WTC11 (cell line): ENCODE measurements around the gene GTSE1. TPM values are rescaled to one million over a fixed set of nuclear protein-coding genes. Genes with fewer than 3 reads are reported as not detected.
A peak's percentile ranks its signal among the peaks of the same experiment; 100 is the strongest.

Experiments used
- ATAC-seq: fragments of 200-7000 bp; cut with Tn5 transposase; 2 replicates; pipeline ENCODE4 v1.10.0; 2021; ENCODE audit warnings: mild to moderate bottlenecking, moderate library complexity
- CTCF ChIA-PET: fragments of 300-600 bp; sonication (Branson Sonifier 250); formaldehyde crosslinking; loops from one replicate; lab custom pipeline; 2021; ENCODE audit warnings: antibody characterized with exemption; lab: Charles Lee
- POLR2A ChIA-PET: fragments of 350-600 bp; sonication (Branson Sonifier 250); formaldehyde crosslinking; loops from one replicate; lab custom pipeline; 2021; ENCODE audit warnings: antibody characterized with exemption; lab: Charles Lee
- DNase-seq: peaks from one replicate; pipeline ENCODE4 v3.0.0; 2021; ENCODE audit warnings: low spot score
- H3K27ac Mint-ChIP-seq: 2 replicates; pipeline ENCODE4 v1.8.0; 2021; ENCODE audit warnings: mixed read lengths
- H3K27me3 Mint-ChIP-seq: 2 replicates; pipeline ENCODE4 v1.8.0; 2021; ENCODE audit warnings: low read depth, mild to moderate bottlenecking, moderate library complexity, mixed read lengths
- H3K36me3 Mint-ChIP-seq: 2 replicates; pipeline ENCODE4 v1.8.0; 2021; ENCODE audit warnings: mixed read lengths
- H3K4me1 Mint-ChIP-seq: 2 replicates; pipeline ENCODE4 v1.8.0; 2022; ENCODE audit warnings: mixed read lengths
- H3K4me3 Mint-ChIP-seq: 2 replicates; pipeline ENCODE4 v1.8.0; 2021; ENCODE audit warnings: mild to moderate bottlenecking, moderate library complexity, mixed read lengths
- H3K9me3 Mint-ChIP-seq: 2 replicates; pipeline ENCODE4 v1.8.0; 2021; ENCODE audit warnings: mixed read lengths
- FOXK1 ChIP-seq: sonication (generic); formaldehyde crosslinking; IDR thresholded peaks from 2 replicates; pipeline ENCODE4 v1.8.0; 2022; ENCODE audit warnings: mild to moderate bottlenecking, moderate library complexity, missing genetic modification reagents
- GTF2I ChIP-seq: fragments of 250-450 bp; sonication (Bioruptor Pico); conservative IDR thresholded peaks from 2 replicates; pipeline ENCODE4 v1.4.0; 2021; ENCODE audit warnings: mild to moderate bottlenecking
- HMGA2 ChIP-seq: fragments of 250-450 bp; sonication (Bioruptor Pico); IDR thresholded peaks from 2 replicates; pipeline ENCODE4 v1.4.0; 2021; ENCODE audit warnings: mild to moderate bottlenecking, moderate library complexity
- RELA ChIP-seq: sonication (generic); formaldehyde crosslinking; IDR thresholded peaks from 2 replicates; pipeline ENCODE4 v1.8.1; 2022; ENCODE audit warnings: missing genetic modification reagents, mild to moderate bottlenecking, borderline replicate concordance
- TEAD4 ChIP-seq: sonication (generic); formaldehyde crosslinking; IDR thresholded peaks from 2 replicates; pipeline ENCODE4 v1.8.0; 2022; ENCODE audit warnings: mild to moderate bottlenecking, missing genetic modification reagents
- ZNF138 ChIP-seq: sonication (generic); formaldehyde crosslinking; conservative IDR thresholded peaks from 2 replicates; pipeline ENCODE4 v1.8.1; 2022; ENCODE audit warnings: mild to moderate bottlenecking, moderate library complexity, missing genetic modification reagents
- ZNF263 ChIP-seq: sonication (generic); formaldehyde crosslinking; IDR thresholded peaks from 2 replicates; pipeline ENCODE4 v1.8.1; 2022; ENCODE audit warnings: low read depth, mild to moderate bottlenecking, moderate library complexity, missing genetic modification reagents
- total RNA-seq: library from RNA; stranded (reverse); gene quantifications from 3 replicates; pipeline ENCODE4 v1.2.3, GENCODE V29; 2021
- TF ChIP-seq, protein P1 (sequence below): sonication (generic); formaldehyde crosslinking; IDR thresholded peaks from 2 replicates; pipeline ENCODE4 v1.8.1; 2023; ENCODE audit warnings: mild to moderate bottlenecking, missing genetic modification reagents, moderate library complexity
- TF ChIP-seq, protein P2 (sequence below): sonication (generic); formaldehyde crosslinking; IDR thresholded peaks from 2 replicates; pipeline ENCODE4 v1.8.0; 2023; ENCODE audit warnings: mild to moderate bottlenecking, missing genetic modification reagents
- TF ChIP-seq, protein P3 (sequence below): sonication (generic); formaldehyde crosslinking; IDR thresholded peaks from 2 replicates; pipeline ENCODE4 v1.8.1; 2022; ENCODE audit warnings: low read depth, missing genetic modification reagents, borderline replicate concordance
- TF ChIP-seq, protein P4 (sequence below): sonication (generic); formaldehyde crosslinking; conservative IDR thresholded peaks from 2 replicates; pipeline ENCODE4 v1.8.1; 2023; ENCODE audit warnings: mild to moderate bottlenecking, low read depth, missing genetic modification reagents, moderate library complexity
- TF ChIP-seq, protein P5 (sequence below): sonication (generic); formaldehyde crosslinking; IDR thresholded peaks from 2 replicates; pipeline ENCODE4 v1.8.1; 2022; ENCODE audit warnings: mild to moderate bottlenecking, moderate library complexity, missing genetic modification reagents
- TF ChIP-seq, protein P6 (sequence below): sonication (generic); formaldehyde crosslinking; IDR thresholded peaks from 2 replicates; pipeline ENCODE4 v1.8.0; 2022; ENCODE audit warnings: mild to moderate bottlenecking, missing genetic modification reagents
- TF ChIP-seq, protein P7 (sequence below): sonication (generic); formaldehyde crosslinking; IDR thresholded peaks from 2 replicates; pipeline ENCODE4 v1.8.0; 2022; ENCODE audit warnings: mild to moderate bottlenecking, missing genetic modification reagents
- TF ChIP-seq, protein P8 (sequence below): fragments of 200-600 bp; IDR thresholded peaks from 2 replicates; pipeline ENCODE4 v1.8.0; 2022; ENCODE audit warnings: antibody characterized with exemption
- TF ChIP-seq, protein P9 (sequence below): sonication (generic); formaldehyde crosslinking; IDR thresholded peaks from 2 replicates; pipeline ENCODE4 v1.8.1; 2022; ENCODE audit warnings: mild to moderate bottlenecking, missing genetic modification reagents, moderate library complexity, borderline replicate concordance

Gene GTSE1
- total RNA-seq, 1 experiment from 2014 or later, result 56.1 TPM

DNA sequence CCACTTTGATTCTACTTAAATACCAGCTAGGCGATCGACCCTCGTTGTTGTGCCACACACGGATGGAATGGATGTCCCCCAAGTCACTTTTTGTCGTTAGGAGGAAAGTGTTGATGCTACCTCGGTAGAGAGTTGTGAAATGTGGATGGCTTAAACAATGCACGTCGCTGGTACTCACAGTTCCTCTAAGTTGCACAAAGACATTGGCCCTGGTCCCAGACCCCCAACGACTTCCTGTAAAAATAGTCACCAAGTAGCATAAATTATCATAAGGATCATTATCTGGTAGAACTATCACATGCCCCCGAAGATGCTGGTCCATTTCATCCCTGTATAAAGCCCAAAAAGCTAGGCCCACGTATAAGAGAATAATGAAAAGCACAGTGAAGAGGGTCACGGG lies 37.3 kb upstream of the GTSE1 start (continued):
- TF ChIP-seq, protein P1, sequence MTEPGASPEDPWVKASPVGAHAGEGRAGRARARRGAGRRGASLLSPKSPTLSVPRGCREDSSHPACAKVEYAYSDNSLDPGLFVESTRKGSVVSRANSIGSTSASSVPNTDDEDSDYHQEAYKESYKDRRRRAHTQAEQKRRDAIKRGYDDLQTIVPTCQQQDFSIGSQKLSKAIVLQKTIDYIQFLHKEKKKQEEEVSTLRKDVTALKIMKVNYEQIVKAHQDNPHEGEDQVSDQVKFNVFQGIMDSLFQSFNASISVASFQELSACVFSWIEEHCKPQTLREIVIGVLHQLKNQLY (CRISPR knock-in tag), result no peak
- TF ChIP-seq ZNF138 (CRISPR knock-in tag), result no peak

DNA sequence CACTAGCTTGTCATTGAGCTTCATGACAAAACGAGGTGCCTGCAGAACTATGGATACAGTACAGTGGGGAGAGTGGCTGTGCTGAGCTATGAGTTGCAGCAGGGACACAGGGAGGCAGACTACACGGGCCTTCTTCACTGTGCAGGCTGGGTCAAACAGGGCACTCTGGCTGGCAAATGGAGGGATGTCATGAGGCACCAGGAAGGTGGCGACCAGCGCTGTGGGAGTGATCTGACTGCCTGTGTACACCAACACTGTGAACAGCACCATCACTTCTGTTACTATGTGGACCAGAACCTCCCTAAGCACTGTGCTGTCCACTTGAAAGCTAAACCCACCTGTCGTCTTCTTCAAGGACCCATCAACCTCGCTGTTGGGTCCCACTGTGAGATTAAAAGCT lies 36.6 kb upstream of the GTSE1 start:
- no peak overlapping the region for H3K27ac Mint-ChIP-seq
- H3K36me3 Mint-ChIP-seq, result peaks cover 17% of the 10 kb centered on the region
- CTCF ChIA-PET, result no interaction called here
- H3K27me3 Mint-ChIP-seq, result peaks cover 87% of the 10 kb centered on the region
- TF ChIP-seq, protein P2, sequence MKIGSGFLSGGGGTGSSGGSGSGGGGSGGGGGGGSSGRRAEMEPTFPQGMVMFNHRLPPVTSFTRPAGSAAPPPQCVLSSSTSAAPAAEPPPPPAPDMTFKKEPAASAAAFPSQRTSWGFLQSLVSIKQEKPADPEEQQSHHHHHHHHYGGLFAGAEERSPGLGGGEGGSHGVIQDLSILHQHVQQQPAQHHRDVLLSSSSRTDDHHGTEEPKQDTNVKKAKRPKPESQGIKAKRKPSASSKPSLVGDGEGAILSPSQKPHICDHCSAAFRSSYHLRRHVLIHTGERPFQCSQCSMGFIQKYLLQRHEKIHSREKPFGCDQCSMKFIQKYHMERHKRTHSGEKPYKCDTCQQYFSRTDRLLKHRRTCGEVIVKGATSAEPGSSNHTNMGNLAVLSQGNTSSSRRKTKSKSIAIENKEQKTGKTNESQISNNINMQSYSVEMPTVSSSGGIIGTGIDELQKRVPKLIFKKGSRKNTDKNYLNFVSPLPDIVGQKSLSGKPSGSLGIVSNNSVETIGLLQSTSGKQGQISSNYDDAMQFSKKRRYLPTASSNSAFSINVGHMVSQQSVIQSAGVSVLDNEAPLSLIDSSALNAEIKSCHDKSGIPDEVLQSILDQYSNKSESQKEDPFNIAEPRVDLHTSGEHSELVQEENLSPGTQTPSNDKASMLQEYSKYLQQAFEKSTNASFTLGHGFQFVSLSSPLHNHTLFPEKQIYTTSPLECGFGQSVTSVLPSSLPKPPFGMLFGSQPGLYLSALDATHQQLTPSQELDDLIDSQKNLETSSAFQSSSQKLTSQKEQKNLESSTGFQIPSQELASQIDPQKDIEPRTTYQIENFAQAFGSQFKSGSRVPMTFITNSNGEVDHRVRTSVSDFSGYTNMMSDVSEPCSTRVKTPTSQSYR (CRISPR knock-in tag), result no peak
- no peak for TF ChIP-seq GTF2I
- TF ChIP-seq, protein P3, sequence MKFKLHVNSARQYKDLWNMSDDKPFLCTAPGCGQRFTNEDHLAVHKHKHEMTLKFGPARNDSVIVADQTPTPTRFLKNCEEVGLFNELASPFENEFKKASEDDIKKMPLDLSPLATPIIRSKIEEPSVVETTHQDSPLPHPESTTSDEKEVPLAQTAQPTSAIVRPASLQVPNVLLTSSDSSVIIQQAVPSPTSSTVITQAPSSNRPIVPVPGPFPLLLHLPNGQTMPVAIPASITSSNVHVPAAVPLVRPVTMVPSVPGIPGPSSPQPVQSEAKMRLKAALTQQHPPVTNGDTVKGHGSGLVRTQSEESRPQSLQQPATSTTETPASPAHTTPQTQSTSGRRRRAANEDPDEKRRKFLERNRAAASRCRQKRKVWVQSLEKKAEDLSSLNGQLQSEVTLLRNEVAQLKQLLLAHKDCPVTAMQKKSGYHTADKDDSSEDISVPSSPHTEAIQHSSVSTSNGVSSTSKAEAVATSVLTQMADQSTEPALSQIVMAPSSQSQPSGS (CRISPR knock-in tag), result no peak
- TF ChIP-seq, protein P4, sequence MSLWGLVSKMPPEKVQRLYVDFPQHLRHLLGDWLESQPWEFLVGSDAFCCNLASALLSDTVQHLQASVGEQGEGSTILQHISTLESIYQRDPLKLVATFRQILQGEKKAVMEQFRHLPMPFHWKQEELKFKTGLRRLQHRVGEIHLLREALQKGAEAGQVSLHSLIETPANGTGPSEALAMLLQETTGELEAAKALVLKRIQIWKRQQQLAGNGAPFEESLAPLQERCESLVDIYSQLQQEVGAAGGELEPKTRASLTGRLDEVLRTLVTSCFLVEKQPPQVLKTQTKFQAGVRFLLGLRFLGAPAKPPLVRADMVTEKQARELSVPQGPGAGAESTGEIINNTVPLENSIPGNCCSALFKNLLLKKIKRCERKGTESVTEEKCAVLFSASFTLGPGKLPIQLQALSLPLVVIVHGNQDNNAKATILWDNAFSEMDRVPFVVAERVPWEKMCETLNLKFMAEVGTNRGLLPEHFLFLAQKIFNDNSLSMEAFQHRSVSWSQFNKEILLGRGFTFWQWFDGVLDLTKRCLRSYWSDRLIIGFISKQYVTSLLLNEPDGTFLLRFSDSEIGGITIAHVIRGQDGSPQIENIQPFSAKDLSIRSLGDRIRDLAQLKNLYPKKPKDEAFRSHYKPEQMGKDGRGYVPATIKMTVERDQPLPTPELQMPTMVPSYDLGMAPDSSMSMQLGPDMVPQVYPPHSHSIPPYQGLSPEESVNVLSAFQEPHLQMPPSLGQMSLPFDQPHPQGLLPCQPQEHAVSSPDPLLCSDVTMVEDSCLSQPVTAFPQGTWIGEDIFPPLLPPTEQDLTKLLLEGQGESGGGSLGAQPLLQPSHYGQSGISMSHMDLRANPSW (CRISPR knock-in tag), result no peak
- TF ChIP-seq HMGA2 (CRISPR knock-in tag), result no peak
- TF ChIP-seq, all 79 proteins: peak for 0
- POLR2A ChIA-PET, result interaction anchor here (0.6 kb wide), 1 partner anchor 43 kb away, joined by 7 read pairs; no protein-coding TSS in a partner anchor
- Mint-ChIP-seq H3K4me3 (no peak overlapping the region), H3K4me1 (no peaks in the 10 kb centered on the region), H3K9me3 (peaks cover 23% of the 10 kb centered on the region)
- no peak for DNase-seq
- ATAC-seq, result no peak

DNA sequence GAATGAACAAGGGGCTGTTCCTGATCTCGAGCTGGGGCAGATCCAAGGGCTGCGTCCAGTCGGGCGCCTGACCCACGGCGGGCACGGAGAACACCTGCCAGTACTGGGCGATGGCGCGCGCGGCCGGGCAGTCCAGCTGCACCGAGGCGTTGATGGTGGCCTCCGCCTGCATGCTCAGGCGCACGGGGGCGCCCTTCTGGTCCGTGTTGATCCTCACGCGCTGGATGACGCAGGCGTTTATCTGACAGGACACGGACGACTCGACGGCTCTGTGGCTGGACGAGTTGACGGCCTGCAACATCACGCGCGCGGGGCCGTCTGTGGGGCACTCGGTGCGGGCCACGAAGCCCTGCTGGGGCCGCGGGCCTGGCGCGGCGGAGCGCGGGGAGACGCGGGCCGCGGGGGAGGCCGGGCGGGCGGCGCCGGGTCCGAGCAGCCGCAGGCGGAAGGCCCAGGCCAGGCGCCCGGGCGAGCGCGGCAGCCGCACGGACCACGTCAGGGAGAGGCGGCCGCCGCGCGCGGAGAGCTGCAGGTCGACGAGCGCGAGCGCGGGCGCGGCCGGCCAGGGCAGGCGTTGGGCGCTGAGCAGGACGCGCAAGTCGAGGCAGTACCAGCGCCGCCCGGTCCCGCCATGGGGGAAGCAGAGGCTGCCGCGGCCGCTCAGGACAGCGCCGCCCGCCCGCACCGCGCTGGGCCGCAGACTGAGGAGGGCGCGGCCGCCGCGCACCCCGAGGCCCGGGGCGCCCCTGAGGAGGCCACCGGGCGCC lies 34.0 kb upstream of the GTSE1 start:
- peaks cover 32% of the 10 kb centered on the region for H3K36me3 Mint-ChIP-seq
- no peak overlapping the region for H3K27ac Mint-ChIP-seq
- peaks cover 96% of the 10 kb centered on the region for H3K27me3 Mint-ChIP-seq
- peaks cover 4% of the 10 kb centered on the region; the same call in 1 of the 2 replicates for H3K4me1 Mint-ChIP-seq
- ChIA-PET POLR2A (interaction anchor here (1.3 to 1.5 kb wide), 2 partner anchors 13 to 24 kb away, joined by 3 to 4 read pairs; partner anchors contain the start of gene CDPF1), CTCF (interaction anchor here (1.0 to 2.8 kb wide), 6 partner anchors 13 to 140 kb away, joined by 3 to 25 read pairs (median 4); partner anchors contain the start of gene CDPF1)
- H3K9me3 Mint-ChIP-seq, result peaks cover 35% of the 10 kb centered on the region
- ATAC-seq, result peak; percentile 83
- H3K4me3 Mint-ChIP-seq, result peak overlapping the region; percentile 53
- peak; percentile 80 for DNase-seq
- TF ChIP-seq, protein P5, sequence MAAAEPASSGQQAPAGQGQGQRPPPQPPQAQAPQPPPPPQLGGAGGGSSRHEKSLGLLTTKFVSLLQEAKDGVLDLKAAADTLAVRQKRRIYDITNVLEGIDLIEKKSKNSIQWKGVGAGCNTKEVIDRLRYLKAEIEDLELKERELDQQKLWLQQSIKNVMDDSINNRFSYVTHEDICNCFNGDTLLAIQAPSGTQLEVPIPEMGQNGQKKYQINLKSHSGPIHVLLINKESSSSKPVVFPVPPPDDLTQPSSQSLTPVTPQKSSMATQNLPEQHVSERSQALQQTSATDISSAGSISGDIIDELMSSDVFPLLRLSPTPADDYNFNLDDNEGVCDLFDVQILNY, result 0 out of 2 replicates have a peak, but pooled peaks have one; percentile 59
- TF ChIP-seq RELA (peak; percentile 80; the same call in 1 of the 2 replicates), ZNF263 (CRISPR knock-in tag) (peak; percentile 63), FOXK1 (CRISPR knock-in tag) (peak; percentile 97; the same call in 1 of the 2 replicates), TEAD4 (CRISPR knock-in tag) (peak; percentile 90; the same call in 1 of the 2 replicates)
- TF ChIP-seq, protein P6, sequence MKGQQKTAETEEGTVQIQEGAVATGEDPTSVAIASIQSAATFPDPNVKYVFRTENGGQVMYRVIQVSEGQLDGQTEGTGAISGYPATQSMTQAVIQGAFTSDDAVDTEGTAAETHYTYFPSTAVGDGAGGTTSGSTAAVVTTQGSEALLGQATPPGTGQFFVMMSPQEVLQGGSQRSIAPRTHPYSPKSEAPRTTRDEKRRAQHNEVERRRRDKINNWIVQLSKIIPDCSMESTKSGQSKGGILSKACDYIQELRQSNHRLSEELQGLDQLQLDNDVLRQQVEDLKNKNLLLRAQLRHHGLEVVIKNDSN (CRISPR knock-in tag), result peak; percentile 66; the same call in 1 of the 2 replicates
- TF ChIP-seq, protein P7, sequence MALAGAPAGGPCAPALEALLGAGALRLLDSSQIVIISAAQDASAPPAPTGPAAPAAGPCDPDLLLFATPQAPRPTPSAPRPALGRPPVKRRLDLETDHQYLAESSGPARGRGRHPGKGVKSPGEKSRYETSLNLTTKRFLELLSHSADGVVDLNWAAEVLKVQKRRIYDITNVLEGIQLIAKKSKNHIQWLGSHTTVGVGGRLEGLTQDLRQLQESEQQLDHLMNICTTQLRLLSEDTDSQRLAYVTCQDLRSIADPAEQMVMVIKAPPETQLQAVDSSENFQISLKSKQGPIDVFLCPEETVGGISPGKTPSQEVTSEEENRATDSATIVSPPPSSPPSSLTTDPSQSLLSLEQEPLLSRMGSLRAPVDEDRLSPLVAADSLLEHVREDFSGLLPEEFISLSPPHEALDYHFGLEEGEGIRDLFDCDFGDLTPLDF (CRISPR knock-in tag), result peak; percentile 97
- TF ChIP-seq, protein P8, sequence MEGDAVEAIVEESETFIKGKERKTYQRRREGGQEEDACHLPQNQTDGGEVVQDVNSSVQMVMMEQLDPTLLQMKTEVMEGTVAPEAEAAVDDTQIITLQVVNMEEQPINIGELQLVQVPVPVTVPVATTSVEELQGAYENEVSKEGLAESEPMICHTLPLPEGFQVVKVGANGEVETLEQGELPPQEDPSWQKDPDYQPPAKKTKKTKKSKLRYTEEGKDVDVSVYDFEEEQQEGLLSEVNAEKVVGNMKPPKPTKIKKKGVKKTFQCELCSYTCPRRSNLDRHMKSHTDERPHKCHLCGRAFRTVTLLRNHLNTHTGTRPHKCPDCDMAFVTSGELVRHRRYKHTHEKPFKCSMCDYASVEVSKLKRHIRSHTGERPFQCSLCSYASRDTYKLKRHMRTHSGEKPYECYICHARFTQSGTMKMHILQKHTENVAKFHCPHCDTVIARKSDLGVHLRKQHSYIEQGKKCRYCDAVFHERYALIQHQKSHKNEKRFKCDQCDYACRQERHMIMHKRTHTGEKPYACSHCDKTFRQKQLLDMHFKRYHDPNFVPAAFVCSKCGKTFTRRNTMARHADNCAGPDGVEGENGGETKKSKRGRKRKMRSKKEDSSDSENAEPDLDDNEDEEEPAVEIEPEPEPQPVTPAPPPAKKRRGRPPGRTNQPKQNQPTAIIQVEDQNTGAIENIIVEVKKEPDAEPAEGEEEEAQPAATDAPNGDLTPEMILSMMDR, result peak; percentile 34; the same call in 1 of the 2 replicates
- TF ChIP-seq, protein P9, sequence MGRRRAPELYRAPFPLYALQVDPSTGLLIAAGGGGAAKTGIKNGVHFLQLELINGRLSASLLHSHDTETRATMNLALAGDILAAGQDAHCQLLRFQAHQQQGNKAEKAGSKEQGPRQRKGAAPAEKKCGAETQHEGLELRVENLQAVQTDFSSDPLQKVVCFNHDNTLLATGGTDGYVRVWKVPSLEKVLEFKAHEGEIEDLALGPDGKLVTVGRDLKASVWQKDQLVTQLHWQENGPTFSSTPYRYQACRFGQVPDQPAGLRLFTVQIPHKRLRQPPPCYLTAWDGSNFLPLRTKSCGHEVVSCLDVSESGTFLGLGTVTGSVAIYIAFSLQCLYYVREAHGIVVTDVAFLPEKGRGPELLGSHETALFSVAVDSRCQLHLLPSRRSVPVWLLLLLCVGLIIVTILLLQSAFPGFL (CRISPR knock-in tag), result no peak
